HepG2 (cell line): ENCODE results near the gene CABLES1. TPM values are rescaled to one million over a fixed set of nuclear protein-coding genes. Genes with fewer than 3 reads are reported as not detected.

ENCODE experiments used
- ATAC-seq: fragments of 200-7000 bp; cut with Tn5 transposase; 3 replicates; pipeline ENCODE4 v1.9.1; 2020; ENCODE audit warnings: mild to moderate bottlenecking, moderate library complexity
- BruUV-seq: library from RNA; stranded (reverse); fragments of 400-500 nt; replicated peaks from 2 replicates; lab custom pipeline; 2021; lab: Mats Ljungman, UMichigan
- CTCF ChIA-PET: fragments of 300-600 bp; formaldehyde crosslinking; extraction: SDS; loops from one replicate; lab custom pipeline; 2021; ENCODE audit warnings: low total read pairs, inconsistent platforms, low intra/inter-chr PET ratio; lab: Yijun Ruan, JAX
- POLR2A ChIA-PET: fragments of 350-600 bp; sonication (Branson Sonifier 250); formaldehyde crosslinking; loops from one replicate; lab custom pipeline; 2020; ENCODE audit warnings: antibody characterized with exemption, inconsistent platforms; lab: Yijun Ruan, JAX
- DNase-seq: peaks from one replicate; pipeline ENCODE4 v3.0.0-alpha.2; 2015; ENCODE audit warnings: low spot score
- FAIRE-seq: peaks from 3 replicates; lab custom pipeline; 2011; peaks lifted over from hg19 to GRCh38; lab: Jason Lieb, UNC
- H2AFZ ChIP-seq: one replicate; pipeline ENCODE4 v1.6.1; 2011; ENCODE audit warnings: low read length, inconsistent platforms
- H3K27ac ChIP-seq: fragments of 300-600 bp; 3 replicates; pipeline ENCODE4 v1.8.0; 2011; ENCODE audit warnings: mixed run types, mild to moderate bottlenecking, mixed read lengths, low read length, inconsistent platforms; ENCODE audit not compliant: insufficient read depth; ENCODE audit errors: extremely low read length
- H3K27me3 ChIP-seq, 2 experiments: fragments of 200-600 bp in 1 of 2; 2 replicates in 1 of 2; 3 replicates in 1 of 2; pipeline versions ENCODE4 v1.6.0 to v1.8.0; 2011; ENCODE audit warnings: low read length in 2 of 2, mild to moderate bottlenecking in 2 of 2, moderate library complexity in 2 of 2, inconsistent platforms in 1 of 2; ENCODE audit not compliant: insufficient read depth in 2 of 2, control insufficient read depth in 1 of 2
- H3K36me3 ChIP-seq, 2 experiments: fragments of 200-600 bp in 1 of 2; replicated peaks in 1 of 2; 2 replicates in 1 of 2; 3 replicates in 1 of 2; pipeline versions ENCODE4 v1.5.1 to v1.8.0; 2011; ENCODE audit warnings: low read length in 2 of 2, inconsistent platforms in 1 of 2; ENCODE audit not compliant: insufficient read depth in 2 of 2, control insufficient read depth in 1 of 2
- H3K4me1 ChIP-seq: 2 replicates; pipeline ENCODE4 v1.5.1; 2012; ENCODE audit warnings: low read length, inconsistent platforms; ENCODE audit not compliant: insufficient read depth
- H3K4me2 ChIP-seq: 2 replicates; pipeline ENCODE4 v1.6.0; 2011; ENCODE audit warnings: low read depth, low read length, inconsistent platforms
- H3K4me3 ChIP-seq, 3 experiments: fragments of 200-600 bp in 1 of 3; sonication (generic), shearing (Covaris generic) in 1 of 3; replicated peaks in 1 of 3; 2 replicates each; pipeline ENCODE4 v1.5.1; 2011 to 2016; ENCODE audit warnings: low read length in 3 of 3, inconsistent platforms in 2 of 3, low read depth in 2 of 3, mild to moderate bottlenecking in 2 of 3, control low read depth in 1 of 3, mixed read lengths in 1 of 3; ENCODE audit not compliant: insufficient read depth in 1 of 3
- H3K79me2 ChIP-seq: one replicate; pipeline ENCODE4 v1.6.1; 2011; ENCODE audit warnings: low read length, inconsistent platforms; ENCODE audit not compliant: insufficient read depth
- H3K9ac ChIP-seq: 2 replicates; pipeline ENCODE4 v1.6.0; 2011; ENCODE audit warnings: mild to moderate bottlenecking, low read depth, low read length, inconsistent platforms; ENCODE audit not compliant: insufficient read depth
- H3K9me3 ChIP-seq: 2 replicates; pipeline ENCODE4 v1.5.1; 2012; ENCODE audit warnings: mild to moderate bottlenecking, low read length
- H4K20me1 ChIP-seq: 2 replicates; pipeline ENCODE4 v1.6.0; 2011; ENCODE audit warnings: inconsistent platforms, mild to moderate bottlenecking, low read length, moderate library complexity; ENCODE audit not compliant: insufficient read depth
- CEBPG ChIP-seq: IDR thresholded peaks from 2 replicates; pipeline ENCODE4 v1.6.1; 2016
- CHCHD3 ChIP-seq: sonication (generic); formaldehyde crosslinking; IDR thresholded peaks from 2 replicates; pipeline ENCODE4 v1.8.0; 2022; ENCODE audit warnings: mild to moderate bottlenecking, missing genetic modification reagents, moderate library complexity
- GMEB1 ChIP-seq: sonication (generic); formaldehyde crosslinking; IDR thresholded peaks from 2 replicates; pipeline ENCODE4 v1.5.1; 2020; ENCODE audit warnings: missing genetic modification reagents, mild to moderate bottlenecking, borderline replicate concordance
- NR1H2 ChIP-seq: sonication (generic); formaldehyde crosslinking; IDR thresholded peaks from 2 replicates; pipeline ENCODE4 v1.8.1; 2022; ENCODE audit warnings: low read depth, missing genetic modification reagents, borderline replicate concordance
- PPARG ChIP-seq: conservative IDR thresholded peaks from 2 replicates; pipeline ENCODE4 v1.6.1; 2016; ENCODE audit warnings: missing biosample characterization, missing genetic modification reagents
- TBX3 ChIP-seq: fragments of 450-650 bp; IDR thresholded peaks from 2 replicates; pipeline ENCODE4 v1.6.1; 2017; ENCODE audit warnings: antibody characterized with exemption, mild to moderate bottlenecking, inconsistent platforms, borderline replicate concordance
- WGBS: methylation state at CpG from one replicate; pipeline ENCODE4 v1.1.6; 2017; ENCODE audit warnings: low lambda C conversion rate; 5-methylcytosine and 5-hydroxymethylcytosine counted together
- in situ Hi-C: cut with HindIII; loops from 2 replicates; pipeline ENCODE4 v1.10.0; 2017; ENCODE audit warnings: low pct_unique_long_range_greater_than_20kb; ENCODE audit not compliant: extremely low pct_ligation_motif_present
- intact Hi-C: fragments of 100-400 bp; cut with micrococcal nuclease; formaldehyde crosslinking; loops from one replicate; pipeline ENCODE4 v1.10.0; 2022; ENCODE audit not compliant: unreplicated experiment
- polyA plus RNA-seq, 8 experiments: library from polyadenylated mRNA; depleted of rRNA in 3 of 8; stranded (reverse) in 7 of 8; unstranded in 1 of 8; fragments of >200 nt; fragmentation: Illumina TruSeq in 4 of 8; extraction: Trizol in 4 of 8; gene quantifications; 2 replicates each; pipeline versions ENCODE4 v1.2.1 to v1.2.3, GENCODE V29; 2011 to 2016; ENCODE audit warnings: low read depth in 4 of 8, missing spikeins in 1 of 8, mixed read lengths in 1 of 8; ENCODE audit not compliant: insufficient read depth in 1 of 8
- total RNA-seq, 5 experiments: library from RNA; depleted of rRNA; stranded (reverse); fragments of >200 nt; fragmentation: Illumina TruSeq; extraction: Trizol; gene quantifications; 2 replicates each; pipeline ENCODE4 v1.2.3, GENCODE V29; 2016; ENCODE audit warnings: low read depth in 1 of 5
- TF ChIP-seq, protein P1 (sequence below): sonication (generic); formaldehyde crosslinking; IDR thresholded peaks from 2 replicates; pipeline ENCODE4 v1.4.0; 2020; ENCODE audit warnings: missing genetic modification reagents
- TF ChIP-seq, protein P2 (sequence below): sonication (generic); formaldehyde crosslinking; IDR thresholded peaks from 2 replicates; pipeline ENCODE4 v1.9.0; 2021; ENCODE audit warnings: missing genetic modification reagents, borderline replicate concordance
- TF ChIP-seq, protein P3 (sequence below): sonication (generic); formaldehyde crosslinking; IDR thresholded peaks from 2 replicates; pipeline ENCODE4 v1.4.0; 2020; ENCODE audit warnings: missing genetic modification reagents, borderline replicate concordance

Gene CABLES1
- total and polyA plus RNA-seq, 2 of the 13 experiments (the other 11 are each of a cell fraction or from before 2014, with no cell fraction given), result 14.7 to 25.8 TPM

DNA sequence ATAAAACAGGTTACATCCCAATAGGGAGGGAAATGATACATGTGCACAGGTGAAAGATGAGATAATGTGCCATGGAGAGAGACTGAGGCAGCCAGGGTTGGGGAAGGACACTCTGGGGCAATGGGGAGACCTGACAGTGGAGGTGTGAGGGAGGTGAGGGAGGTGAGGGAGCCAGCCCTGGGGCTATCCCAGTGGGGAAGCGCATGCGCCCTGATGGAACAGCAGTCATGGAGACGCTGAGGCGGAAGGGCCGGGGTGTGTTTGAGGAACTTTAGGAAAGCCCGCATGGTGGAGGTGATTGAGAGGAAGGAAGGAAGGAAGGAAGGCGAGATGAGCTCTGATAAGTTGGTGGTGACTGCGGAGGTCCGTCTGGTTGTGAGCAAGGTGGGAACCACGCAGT is 66.5 kb downstream of the CABLES1 start (continued):
- TF ChIP-seq, protein P1, sequence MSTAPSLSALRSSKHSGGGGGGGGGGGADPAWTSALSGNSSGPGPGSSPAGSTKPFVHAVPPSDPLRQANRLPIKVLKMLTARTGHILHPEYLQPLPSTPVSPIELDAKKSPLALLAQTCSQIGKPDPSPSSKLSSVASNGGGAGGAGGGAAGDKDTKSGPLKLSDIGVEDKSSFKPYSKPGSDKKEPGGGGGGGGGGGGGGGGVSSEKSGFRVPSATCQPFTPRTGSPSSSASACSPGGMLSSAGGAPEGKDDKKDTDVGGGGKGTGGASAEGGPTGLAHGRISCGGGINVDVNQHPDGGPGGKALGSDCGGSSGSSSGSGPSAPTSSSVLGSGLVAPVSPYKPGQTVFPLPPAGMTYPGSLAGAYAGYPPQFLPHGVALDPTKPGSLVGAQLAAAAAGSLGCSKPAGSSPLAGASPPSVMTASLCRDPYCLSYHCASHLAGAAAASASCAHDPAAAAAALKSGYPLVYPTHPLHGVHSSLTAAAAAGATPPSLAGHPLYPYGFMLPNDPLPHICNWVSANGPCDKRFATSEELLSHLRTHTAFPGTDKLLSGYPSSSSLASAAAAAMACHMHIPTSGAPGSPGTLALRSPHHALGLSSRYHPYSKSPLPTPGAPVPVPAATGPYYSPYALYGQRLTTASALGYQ (CRISPR knock-in tag), result no peak
- TF ChIP-seq, protein P2, sequence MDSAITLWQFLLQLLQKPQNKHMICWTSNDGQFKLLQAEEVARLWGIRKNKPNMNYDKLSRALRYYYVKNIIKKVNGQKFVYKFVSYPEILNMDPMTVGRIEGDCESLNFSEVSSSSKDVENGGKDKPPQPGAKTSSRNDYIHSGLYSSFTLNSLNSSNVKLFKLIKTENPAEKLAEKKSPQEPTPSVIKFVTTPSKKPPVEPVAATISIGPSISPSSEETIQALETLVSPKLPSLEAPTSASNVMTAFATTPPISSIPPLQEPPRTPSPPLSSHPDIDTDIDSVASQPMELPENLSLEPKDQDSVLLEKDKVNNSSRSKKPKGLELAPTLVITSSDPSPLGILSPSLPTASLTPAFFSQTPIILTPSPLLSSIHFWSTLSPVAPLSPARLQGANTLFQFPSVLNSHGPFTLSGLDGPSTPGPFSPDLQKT (CRISPR knock-in tag), result no peak
- no peak for TF ChIP-seq TBX3

DNA sequence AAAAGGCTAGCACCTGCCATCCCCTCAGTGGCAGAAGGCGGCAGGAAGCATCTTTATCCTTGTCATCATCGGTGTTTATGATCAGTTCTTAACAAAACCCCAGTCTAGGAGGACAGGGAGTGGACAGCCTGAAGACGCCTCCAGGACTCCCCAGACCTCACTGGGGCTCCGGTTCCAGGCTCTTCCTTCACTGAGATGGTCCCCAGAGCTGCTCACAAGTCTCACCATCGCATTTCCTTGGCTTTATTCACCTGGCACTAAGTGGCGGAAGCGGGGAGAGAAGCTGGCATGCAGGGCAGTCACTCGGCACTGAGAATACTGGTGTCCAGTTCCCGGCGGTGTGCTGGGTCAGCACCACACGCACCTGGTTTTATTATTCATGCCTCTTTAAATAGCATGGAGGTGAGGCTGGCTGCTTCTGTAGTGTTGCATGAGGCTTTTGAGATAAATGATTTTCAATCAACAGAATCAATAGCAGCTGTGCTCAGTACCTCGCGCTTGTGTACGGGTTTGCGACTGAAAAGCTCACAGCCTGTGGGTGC is 68.7 kb downstream of the CABLES1 start:
- Histone ChIP-seq H3K27ac (no peak overlapping the region), H4K20me1 (no peaks in the 10 kb centered on the region; the same call in 1 of the 2 replicates), H3K4me2 (no peak overlapping the region), H3K4me3 (no peak overlapping the region), H3K27me3 (no peaks in the 10 kb centered on the region), H3K4me1 (0 out of 2 replicates have a peak, but pooled peaks cover 1% of the 10 kb centered on the region), H3K79me2 (no peaks in the 10 kb centered on the region), H3K9ac (no peak overlapping the region), H2AFZ (no peak overlapping the region), H3K36me3 (peaks cover 11 to 52% of the 10 kb centered on the region in 2 experiments), H3K9me3 (no peaks in the 10 kb centered on the region)
- 97% methylated on average over 15 of the region's 15 CpGs for WGBS
- intact Hi-C loops, result no loop called here
- FAIRE-seq (no peak), DNase-seq (no peak), ATAC-seq (no peak)
- CTCF ChIA-PET, result no interaction called here
- in situ Hi-C loops, result no loop called here
- TF ChIP-seq, protein P3, sequence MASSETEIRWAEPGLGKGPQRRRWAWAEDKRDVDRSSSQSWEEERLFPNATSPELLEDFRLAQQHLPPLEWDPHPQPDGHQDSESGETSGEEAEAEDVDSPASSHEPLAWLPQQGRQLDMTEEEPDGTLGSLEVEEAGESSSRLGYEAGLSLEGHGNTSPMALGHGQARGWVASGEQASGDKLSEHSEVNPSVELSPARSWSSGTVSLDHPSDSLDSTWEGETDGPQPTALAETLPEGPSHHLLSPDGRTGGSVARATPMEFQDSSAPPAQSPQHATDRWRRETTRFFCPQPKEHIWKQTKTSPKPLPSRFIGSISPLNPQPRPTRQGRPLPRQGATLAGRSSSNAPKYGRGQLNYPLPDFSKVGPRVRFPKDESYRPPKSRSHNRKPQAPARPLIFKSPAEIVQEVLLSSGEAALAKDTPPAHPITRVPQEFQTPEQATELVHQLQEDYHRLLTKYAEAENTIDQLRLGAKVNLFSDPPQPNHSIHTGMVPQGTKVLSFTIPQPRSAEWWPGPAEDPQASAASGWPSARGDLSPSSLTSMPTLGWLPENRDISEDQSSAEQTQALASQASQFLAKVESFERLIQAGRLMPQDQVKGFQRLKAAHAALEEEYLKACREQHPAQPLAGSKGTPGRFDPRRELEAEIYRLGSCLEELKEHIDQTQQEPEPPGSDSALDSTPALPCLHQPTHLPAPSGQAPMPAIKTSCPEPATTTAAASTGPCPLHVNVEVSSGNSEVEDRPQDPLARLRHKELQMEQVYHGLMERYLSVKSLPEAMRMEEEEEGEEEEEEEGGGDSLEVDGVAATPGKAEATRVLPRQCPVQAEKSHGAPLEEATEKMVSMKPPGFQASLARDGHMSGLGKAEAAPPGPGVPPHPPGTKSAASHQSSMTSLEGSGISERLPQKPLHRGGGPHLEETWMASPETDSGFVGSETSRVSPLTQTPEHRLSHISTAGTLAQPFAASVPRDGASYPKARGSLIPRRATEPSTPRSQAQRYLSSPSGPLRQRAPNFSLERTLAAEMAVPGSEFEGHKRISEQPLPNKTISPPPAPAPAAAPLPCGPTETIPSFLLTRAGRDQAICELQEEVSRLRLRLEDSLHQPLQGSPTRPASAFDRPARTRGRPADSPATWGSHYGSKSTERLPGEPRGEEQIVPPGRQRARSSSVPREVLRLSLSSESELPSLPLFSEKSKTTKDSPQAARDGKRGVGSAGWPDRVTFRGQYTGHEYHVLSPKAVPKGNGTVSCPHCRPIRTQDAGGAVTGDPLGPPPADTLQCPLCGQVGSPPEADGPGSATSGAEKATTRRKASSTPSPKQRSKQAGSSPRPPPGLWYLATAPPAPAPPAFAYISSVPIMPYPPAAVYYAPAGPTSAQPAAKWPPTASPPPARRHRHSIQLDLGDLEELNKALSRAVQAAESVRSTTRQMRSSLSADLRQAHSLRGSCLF, result no peak
- TF ChIP-seq GMEB1 (CRISPR knock-in tag) (no peak), CEBPG (CRISPR knock-in tag) (no peak), CHCHD3 (CRISPR knock-in tag) (no peak), NR1H2 (CRISPR knock-in tag) (no peak), PPARG (no peak)
- POLR2A ChIA-PET, result no interaction called here
- BruUV-seq, result no TSS peak
